Upper lobe of left lung (tissue), 4 donors: Measurements from ENCODE around the gene KCNJ16.

Experiments used
- EP300 ChIP-seq, 4 donors: sonication (generic); formaldehyde crosslinking; IDR thresholded peaks; one replicate each; pipeline ENCODE4 v1.5.1; 2017; ENCODE audit warnings: antibody characterized with exemption in 4 of 4, control low read depth in 2 of 4
- POLR2AphosphoS5 ChIP-seq, 2 donors: sonication (generic); formaldehyde crosslinking; IDR thresholded peaks; one replicate each; pipeline ENCODE4 v1.5.1; 2017; ENCODE audit warnings: antibody characterized with exemption in 2 of 2
- TF ChIP-seq, protein P1 (sequence below), 6 experiments: fragments of 450-650 bp in 4 of 6; fragments of 200-600 bp in 2 of 6; sonication (generic) in 2 of 6; IDR thresholded peaks; one replicate each; pipeline ENCODE4 v1.5.1; 2016 to 2019; ENCODE audit warnings: antibody characterized with exemption in 6 of 6

DNA sequence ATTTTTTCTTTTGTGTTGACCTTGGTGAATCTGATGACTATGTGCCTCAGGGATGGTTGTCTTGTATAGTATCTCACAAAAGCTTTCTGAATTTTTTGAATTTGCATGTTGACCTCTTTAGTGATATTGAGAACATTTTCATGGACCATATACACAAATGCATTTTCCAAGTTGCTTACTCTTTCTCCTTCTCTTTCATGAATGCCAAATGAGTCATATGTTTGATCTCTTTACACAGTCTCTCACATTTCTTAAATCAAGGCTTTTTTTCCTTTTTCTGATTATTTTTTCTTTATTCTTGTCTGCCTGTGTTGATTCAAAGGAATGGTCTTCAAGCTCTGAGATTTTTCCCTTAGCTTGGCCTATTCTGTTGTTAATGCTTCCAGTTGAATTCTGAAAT lies 46.6 kb upstream of the KCNJ16 start:
- TF ChIP-seq, protein P1, sequence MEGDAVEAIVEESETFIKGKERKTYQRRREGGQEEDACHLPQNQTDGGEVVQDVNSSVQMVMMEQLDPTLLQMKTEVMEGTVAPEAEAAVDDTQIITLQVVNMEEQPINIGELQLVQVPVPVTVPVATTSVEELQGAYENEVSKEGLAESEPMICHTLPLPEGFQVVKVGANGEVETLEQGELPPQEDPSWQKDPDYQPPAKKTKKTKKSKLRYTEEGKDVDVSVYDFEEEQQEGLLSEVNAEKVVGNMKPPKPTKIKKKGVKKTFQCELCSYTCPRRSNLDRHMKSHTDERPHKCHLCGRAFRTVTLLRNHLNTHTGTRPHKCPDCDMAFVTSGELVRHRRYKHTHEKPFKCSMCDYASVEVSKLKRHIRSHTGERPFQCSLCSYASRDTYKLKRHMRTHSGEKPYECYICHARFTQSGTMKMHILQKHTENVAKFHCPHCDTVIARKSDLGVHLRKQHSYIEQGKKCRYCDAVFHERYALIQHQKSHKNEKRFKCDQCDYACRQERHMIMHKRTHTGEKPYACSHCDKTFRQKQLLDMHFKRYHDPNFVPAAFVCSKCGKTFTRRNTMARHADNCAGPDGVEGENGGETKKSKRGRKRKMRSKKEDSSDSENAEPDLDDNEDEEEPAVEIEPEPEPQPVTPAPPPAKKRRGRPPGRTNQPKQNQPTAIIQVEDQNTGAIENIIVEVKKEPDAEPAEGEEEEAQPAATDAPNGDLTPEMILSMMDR (IDR thresholded peaks at IDR 0.05): no peak
- TF ChIP-seq EP300 (IDR thresholded peaks at IDR 0.05) (no peak), POLR2AphosphoS5 (IDR thresholded peaks at IDR 0.05) (no peak)
